NCI-H2196 treated with DMSO at 0.1 percent for 48 hours (cell line): ENCODE measurements around the gene MCM7.

Experiments
- DNase-seq: peaks from one replicate; lab custom pipeline; 2025; ENCODE audit not compliant: unreplicated experiment; lab: John Stamatoyannopoulos, UW

Gene MCM7

DNA sequence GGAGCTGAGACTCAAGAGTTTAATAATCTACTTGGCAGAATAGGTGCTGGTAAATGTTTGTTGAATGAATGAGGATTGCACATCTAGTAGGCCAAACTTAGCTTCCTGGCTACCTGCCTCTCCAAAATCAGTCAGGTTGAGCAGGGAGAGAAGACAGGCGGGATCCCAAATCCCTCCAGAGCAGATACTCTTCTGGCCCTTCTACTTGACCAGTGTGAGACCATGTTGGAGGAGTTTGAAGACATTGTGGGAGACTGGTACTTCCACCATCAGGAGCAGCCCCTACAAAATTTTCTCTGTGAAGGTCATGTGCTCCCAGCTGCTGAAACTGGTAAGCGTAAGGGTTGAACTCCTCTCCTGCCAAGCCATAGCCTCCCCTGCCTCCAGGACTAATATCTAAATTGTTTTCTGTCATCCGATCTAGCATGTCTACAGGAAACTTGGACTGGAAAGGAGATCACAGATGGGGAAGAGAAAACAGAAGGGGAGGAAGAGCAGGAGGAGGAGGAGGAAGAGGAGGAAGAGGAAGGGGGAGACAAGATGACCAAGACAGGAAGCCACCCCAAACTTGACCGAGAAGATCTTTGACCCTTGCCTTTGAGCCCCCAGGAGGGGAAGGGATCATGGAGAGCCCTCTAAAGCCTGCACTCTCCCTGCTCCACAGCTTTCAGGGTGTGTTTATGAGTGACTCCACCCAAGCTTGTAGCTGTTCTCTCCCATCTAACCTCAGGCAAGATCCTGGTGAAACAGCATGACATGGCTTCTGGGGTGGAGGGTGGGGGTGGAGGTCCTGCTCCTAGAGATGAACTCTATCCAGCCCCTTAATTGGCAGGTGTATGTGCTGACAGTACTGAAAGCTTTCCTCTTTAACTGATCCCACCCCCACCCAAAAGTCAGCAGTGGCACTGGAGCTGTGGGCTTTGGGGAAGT is 23.4 kb upstream of the MCM7 start:
- no peak for DNase-seq

DNA sequence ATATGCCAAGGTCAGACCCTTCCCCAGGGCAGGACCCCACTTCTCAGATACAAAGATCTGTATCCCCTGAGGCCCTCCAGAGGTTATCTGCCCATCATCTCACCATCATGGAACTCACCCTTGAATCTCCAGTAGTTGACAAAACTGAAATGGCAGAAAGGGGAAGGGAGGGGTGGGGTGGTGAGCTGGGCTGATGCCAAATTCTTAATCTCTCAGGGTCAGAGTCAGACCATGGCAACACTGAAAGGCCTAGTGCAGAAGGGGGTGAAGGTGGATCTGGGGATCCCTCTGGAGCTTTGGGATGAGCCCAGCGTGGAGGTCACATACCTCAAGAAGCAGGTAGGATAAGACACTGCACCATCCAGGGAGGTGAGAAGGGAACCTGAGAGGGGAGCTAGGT is 21.4 kb upstream of the MCM7 start:
- DNase-seq, result no peak

- peak; percentile 98 for DNase-seq
These were observed 20.9 kb upstream of the MCM7 start for GRCh38 chr7:100122067-100122466.

- DNase-seq, result no peak
These were observed 19.5 kb upstream of the MCM7 start for GRCh38 chr7:100120733-100121036.

DNA sequence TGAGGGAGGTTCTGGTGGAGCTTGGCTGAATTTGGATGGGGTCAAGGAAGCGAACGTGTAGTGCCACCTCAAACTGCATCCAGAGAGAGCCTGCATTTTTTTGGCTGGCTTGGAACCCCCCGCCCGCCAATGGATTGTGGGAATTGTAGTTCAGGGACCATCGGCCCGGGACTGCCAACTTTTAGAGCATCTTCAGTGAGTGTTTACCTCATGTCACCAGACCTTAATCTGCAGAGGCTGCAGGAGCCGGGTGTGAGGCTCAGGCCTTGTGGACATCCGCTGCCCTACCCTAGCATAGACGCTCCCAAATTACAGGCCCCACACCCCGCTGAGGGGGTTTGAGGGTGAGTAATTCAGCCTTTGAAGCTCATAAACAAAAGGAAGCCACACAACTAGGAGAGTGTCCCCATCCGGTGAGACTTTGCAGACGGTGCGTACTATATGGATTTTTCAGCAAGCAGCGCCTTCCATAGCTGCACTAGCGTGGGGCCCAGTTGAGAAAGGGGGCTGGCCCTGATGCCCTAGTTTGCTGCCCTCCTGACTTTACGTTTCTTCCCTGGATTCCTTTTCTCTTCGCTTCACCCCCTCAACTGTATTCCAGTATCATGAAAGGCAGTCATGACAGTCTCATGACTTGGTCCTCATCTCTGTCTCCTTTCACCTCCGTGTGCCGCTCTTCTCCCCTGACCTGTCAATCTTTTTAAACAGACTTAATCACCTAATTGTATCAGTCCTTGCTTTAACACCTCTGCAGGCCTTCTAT is 19.0 kb upstream of the MCM7 start:
- DNase-seq, result no peak

GRCh38 chr7:100119072-100119969 is 18.1 kb upstream of the MCM7 start, which contains the start of the genes CNPY4 and TAF6:
Gene CNPY4 (plus strand): TSS chr7:100119634. CDS start chr7:100119745, 111 bp downstream.
Gene TAF6 (minus strand): TSS chr7:100119358. CDS start chr7:100114209, 5,149 bp downstream.
- peak; percentile 89 for DNase-seq

DNA sequence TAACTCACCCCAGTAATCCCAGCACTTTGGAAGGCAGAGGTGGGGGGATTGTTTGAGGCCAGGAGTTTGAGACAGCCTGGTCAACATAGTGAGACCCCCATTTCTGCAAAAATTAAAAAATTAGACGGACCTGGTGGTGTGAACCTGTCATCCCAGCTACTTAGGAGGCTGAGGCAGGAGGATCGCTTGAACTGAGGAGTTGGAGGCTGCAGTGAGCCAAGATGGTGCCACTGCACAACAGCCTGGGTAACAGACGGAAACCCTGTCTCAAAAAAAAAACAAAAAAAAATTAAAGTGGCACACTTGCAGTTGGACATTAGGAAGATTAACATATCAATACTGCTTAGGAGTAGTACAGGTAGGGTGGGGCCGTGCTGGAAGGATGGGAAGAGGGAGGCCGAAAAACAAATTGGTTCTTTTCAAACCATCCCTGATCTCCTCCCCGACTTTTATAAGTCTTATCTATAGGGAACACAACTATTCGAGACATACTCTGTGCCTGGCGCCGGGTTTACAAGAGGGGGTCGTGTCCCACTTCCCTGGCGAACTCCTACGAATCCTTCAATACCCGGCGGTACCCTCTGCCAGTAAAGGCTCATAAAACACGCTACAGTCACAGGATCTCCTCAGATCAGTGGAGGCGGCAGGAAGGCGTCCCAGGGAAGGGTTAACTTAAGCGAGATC is 17.3 kb upstream of the MCM7 start:
- DNase-seq, result no peak

- no peak for DNase-seq
These were observed 13.8 kb upstream of the MCM7 start for GRCh38 chr7:100115026-100115425.

DNA sequence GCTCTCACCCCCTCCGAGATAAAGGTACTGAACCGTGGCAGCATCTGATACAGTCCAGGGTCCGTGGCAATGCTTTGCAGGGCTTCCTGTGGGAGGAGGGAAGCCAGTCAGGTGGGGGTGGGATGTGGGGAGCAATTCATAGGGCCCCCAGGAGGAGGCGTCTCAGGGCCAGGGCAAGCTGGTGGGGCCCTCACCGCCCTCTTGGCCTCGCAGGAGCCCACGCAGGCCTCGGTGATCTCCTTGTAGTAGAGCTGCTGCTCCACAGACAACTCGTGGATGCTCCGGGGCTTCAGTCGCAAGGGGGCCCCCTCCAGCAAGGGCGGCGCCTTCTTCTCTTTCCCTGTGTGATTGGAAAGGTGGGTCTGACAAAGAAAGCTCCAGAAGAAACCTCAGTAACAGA is 10.7 kb upstream of the MCM7 start:
- DNase-seq, result no peak

DNA sequence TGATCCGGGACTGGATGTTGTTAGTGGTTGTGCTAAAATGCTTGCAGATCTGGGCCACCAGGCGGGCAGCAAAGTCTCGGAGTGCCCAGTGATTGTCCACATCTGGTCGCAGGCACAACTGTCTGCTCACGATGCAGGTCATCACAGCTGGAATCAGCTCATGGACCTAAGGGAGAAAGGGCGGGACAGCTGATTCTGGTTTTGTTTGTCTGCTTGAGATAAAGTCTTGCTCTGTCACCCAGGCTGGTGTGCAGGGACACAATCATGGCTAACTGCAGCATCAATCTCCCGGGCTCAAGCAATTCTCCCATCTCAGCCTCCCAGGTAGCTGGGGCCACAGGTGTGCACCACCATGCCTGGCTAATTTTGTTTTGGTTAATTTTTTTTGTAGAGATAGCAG is 10.0 kb upstream of the MCM7 start:
- DNase-seq, result no peak

DNA sequence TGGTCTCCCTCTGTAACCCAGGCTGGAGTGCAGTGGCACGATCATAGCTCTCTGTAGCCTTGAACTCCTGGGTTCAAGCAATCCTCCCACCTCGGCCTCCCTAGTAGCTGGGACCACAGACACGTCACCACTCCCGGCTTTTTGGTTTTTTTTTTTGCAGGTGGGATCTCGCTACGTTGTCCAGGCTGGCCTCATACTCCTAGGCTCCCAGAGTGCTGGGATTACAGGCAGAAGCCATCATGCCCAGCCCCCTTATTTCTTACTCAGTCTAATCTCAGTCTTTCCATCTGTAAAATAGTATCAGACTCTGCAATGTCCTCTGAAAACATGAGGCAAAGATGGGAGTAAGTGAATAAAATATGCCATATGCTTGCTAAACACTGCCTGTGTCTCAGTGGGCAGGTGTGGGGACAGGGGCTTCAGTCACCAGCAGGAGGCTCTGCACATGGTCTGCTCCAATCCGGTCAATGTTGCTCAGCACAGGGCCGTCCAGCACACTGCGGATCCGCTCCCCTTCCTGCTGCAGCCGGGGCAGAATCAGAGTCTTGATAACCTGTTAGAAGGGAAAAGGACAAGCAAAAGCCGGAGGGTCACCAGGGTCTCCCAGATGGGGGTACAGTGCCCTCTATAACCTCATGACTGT is 8.4 kb upstream of the MCM7 start:
- DNase-seq, result no peak

DNA sequence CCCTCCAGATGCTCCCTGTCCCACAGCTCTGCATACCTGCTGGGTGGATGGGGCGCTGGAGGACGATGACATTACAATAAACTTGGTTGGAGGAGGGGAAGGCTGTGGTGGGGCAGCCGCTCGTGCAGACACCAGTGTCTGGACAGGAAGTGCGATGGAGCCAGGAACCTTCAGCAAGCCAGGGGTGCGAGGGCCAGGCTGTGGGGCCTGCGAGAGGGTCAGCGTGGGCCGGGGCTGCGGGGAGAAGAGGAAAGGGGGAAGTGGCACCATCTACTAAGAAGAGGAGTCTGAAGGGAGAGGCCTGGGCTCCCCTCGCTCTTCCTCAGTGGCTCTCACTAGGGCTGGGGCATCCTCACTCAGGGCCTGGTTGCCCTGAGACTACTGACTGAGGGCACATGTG is 6.7 kb upstream of the MCM7 start:
- no peak for DNase-seq

- no peak for DNase-seq
These were observed 6.0 kb upstream of the MCM7 start for GRCh38 chr7:100107125-100107737.

DNA sequence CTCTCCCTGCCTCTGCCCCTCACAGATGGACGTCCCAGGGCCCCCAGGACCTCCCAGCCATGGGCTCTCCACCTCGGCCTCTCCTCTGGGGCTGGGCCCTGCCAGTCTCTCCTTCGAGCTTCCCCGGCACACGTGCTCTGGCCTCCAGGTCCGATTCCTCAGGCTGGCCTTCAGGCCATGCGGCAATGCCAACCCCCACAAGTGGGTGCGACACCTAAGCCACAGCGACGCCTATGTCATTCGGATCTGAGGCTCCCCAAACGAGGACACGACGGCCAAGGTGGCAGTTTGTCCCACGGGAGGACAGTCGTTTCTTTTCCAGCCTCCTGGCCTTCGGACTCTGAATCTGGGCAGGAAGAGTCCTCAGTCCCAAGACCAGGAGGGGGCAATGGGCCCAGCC is 5.4 kb upstream of the MCM7 start:
- no peak for DNase-seq

DNA sequence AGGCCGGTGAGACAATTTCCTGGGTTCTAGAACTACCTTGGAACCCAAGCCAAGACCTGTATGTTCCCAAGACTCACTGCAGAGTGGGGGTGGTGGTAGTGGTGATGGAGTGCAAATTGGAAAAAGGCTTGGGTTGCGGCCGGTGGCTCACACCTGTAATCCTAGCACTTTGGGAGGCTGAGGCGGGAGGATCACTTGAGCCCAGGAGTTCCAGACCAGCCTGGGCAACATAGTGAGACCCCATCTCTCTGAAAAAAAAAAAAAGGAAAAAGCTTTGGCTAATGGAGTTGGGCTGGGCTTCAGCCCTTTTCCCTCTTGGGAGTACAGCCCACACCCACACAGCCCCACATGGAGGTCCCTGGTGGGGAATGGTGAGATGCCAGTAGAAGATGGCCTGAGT is 4.3 kb upstream of the MCM7 start:
- DNase-seq, result no peak

GRCh38 chr7:100102950-100103840 is 2.0 kb upstream of the MCM7 start:
- no peak for DNase-seq

GRCh38 chr7:100100420-100101015 is 679 bp downstream of the MCM7 start:
- DNase-seq, result peak; percentile 91

DNA sequence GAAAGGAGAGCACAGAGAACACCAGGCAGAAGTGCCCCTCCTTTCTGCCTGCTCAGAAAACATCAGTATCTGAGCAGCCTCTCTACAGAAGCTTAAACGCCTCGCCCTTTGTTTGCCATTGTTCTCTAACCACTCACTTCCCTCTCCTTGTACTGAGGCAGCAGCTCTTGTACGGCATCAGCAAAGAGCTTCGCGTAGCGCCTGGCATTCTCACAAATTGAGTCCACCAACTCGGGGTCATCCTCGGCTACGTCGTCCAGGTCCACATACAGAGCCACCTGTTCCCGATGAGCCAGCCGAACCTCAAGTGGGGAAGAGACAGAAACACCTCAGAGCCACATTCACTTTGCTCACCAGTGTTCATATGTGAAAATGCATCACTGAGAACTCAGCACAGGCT is 1.7 kb downstream of the MCM7 start:
- DNase-seq, result no peak
